SK-N-SH (cell line): ENCODE measurements around the gene PGLYRP4. TPM values are rescaled to one million over a fixed set of nuclear protein-coding genes. Genes with fewer than 3 reads are reported as not detected.

ENCODE experiments used
- CTCF ChIA-PET: fragments of 300-600, 350-600 bp; formaldehyde crosslinking; extraction: SDS; loops from one replicate; lab custom pipeline; 2021; lab: Yijun Ruan, JAX
- POLR2A ChIA-PET: fragments of 350-600 bp; sonication (Branson Sonifier 250); formaldehyde crosslinking; extraction: SDS; loops from one replicate; lab custom pipeline; 2020; ENCODE audit warnings: antibody characterized with exemption, inconsistent platforms; lab: Yijun Ruan, JAX
- DNase-seq: peaks from one replicate; pipeline ENCODE4 v3.0.0; 2012
- H2AFZ ChIP-seq: fragments of 200-600 bp; sonication (generic); 2 replicates; pipeline ENCODE4 v1.8.1; 2016; ENCODE audit warnings: antibody characterized with exemption, mild to moderate bottlenecking, low read depth
- H3F3A ChIP-seq: fragments of 200-600 bp; sonication (generic); replicated peaks from 2 replicates; pipeline ENCODE3; 2016; ENCODE audit warnings: antibody characterized with exemption, mild to moderate bottlenecking; ENCODE audit not compliant: insufficient read depth
- H3K27ac ChIP-seq, 2 experiments: fragments of 200-500 bp in 1 of 2; fragments of 200-600 bp in 1 of 2; sonication (Bioruptor generic) in 1 of 2; sonication (generic), shearing (Covaris generic) in 1 of 2; 2 replicates each; pipeline versions ENCODE4 v1.5.1 to v1.6.1; 2014 to 2016; ENCODE audit warnings: low read depth in 2 of 2, inconsistent platforms in 1 of 2, low read length in 1 of 2, mild to moderate bottlenecking in 1 of 2, mixed read lengths in 1 of 2
- H3K27me3 ChIP-seq: fragments of 200-600 bp; sonication (generic), shearing (Covaris generic); 2 replicates; pipeline ENCODE4 v1.6.1; 2016; ENCODE audit warnings: mixed run types; ENCODE audit not compliant: insufficient read depth
- H3K36me3 ChIP-seq, 2 experiments: fragments of 200-500 bp in 1 of 2; fragments of 200-600 bp in 1 of 2; sonication (Bioruptor generic) in 1 of 2; sonication (generic) in 1 of 2; replicated peaks in 1 of 2; 2 replicates each; pipeline versions ENCODE3 to v1.5.1; 2014 to 2016; ENCODE audit warnings: low read length in 1 of 2, mild to moderate bottlenecking in 1 of 2; ENCODE audit not compliant: insufficient read depth in 2 of 2, control insufficient read depth in 1 of 2
- H3K4me1 ChIP-seq, 2 experiments: fragments of 200-500 bp in 1 of 2; fragments of 200-600 bp in 1 of 2; sonication (Bioruptor generic) in 1 of 2; sonication (generic), shearing (Covaris generic) in 1 of 2; 2 replicates each; pipeline versions ENCODE4 v1.5.1 to v1.6.1; 2014 to 2016; ENCODE audit warnings: low read depth in 1 of 2, low read length in 1 of 2, mixed run types in 1 of 2; ENCODE audit not compliant: insufficient read depth in 2 of 2, control insufficient read depth in 1 of 2
- H3K4me2 ChIP-seq: fragments of 200-600 bp; sonication (generic), shearing (Covaris generic); 2 replicates; pipeline ENCODE4 v1.6.1; 2017; ENCODE audit warnings: mixed run types
- H3K4me3 ChIP-seq, 2 experiments: fragments of 200-500 bp in 1 of 2; fragments of 200-600 bp in 1 of 2; sonication (Bioruptor generic) in 1 of 2; sonication (generic), shearing (Covaris generic) in 1 of 2; 2 replicates each; pipeline versions ENCODE4 v1.5.1 to v1.8.1; 2014 to 2016; ENCODE audit warnings: low read depth in 2 of 2, inconsistent platforms in 1 of 2, low read length in 1 of 2, mild to moderate bottlenecking in 1 of 2, mixed read lengths in 1 of 2, moderate library complexity in 1 of 2
- H3K79me2 ChIP-seq: fragments of 200-600 bp; sonication (generic); 2 replicates; pipeline ENCODE4 v1.8.1; 2017; ENCODE audit warnings: mild to moderate bottlenecking; ENCODE audit not compliant: insufficient read depth
- H3K9ac ChIP-seq: fragments of 200-600 bp; sonication (generic); 2 replicates; pipeline ENCODE4 v1.6.1; 2017; ENCODE audit warnings: mixed run types
- H3K9me2 ChIP-seq: fragments of 200-600 bp; sonication (generic); 2 replicates; pipeline ENCODE4 v1.6.1; 2017; ENCODE audit warnings: mixed run types
- H3K9me3 ChIP-seq: fragments of 200-600 bp; sonication (generic); 2 replicates; pipeline ENCODE4 v1.6.1; 2017; ENCODE audit warnings: mixed run types, mild to moderate bottlenecking, moderate library complexity
- H4K20me1 ChIP-seq: fragments of 200-600 bp; sonication (generic); 2 replicates; pipeline ENCODE4 v1.6.1; 2017; ENCODE audit warnings: mild to moderate bottlenecking, mixed run types; ENCODE audit not compliant: insufficient read depth
- ELF1 ChIP-seq: IDR thresholded peaks from 2 replicates; pipeline ENCODE4 v1.4.0; 2012
- EP300 ChIP-seq, 2 experiments: IDR thresholded peaks; 2 replicates each; pipeline versions ENCODE4 v1.4.0 to v1.6.1; 2012; ENCODE audit warnings: borderline replicate concordance in 1 of 2, low read depth in 1 of 2, low read length in 1 of 2
- EZH2phosphoT487 ChIP-seq: fragments of 200-600 bp; sonication (generic); IDR thresholded peaks from 2 replicates; pipeline ENCODE4 v1.6.1; 2017; ENCODE audit warnings: low read depth, mixed run types, mild to moderate bottlenecking, antibody characterized with exemption, moderate library complexity, borderline replicate concordance
- FOSL2 ChIP-seq: IDR thresholded peaks from 2 replicates; pipeline ENCODE4 v1.4.0; 2012; ENCODE audit warnings: low read depth, mild to moderate bottlenecking, moderate library complexity, borderline replicate concordance
- FOXM1 ChIP-seq: IDR thresholded peaks from 2 replicates; pipeline ENCODE4 v1.4.0; 2012; ENCODE audit warnings: low read depth, mild to moderate bottlenecking
- GABPA ChIP-seq: IDR thresholded peaks from 2 replicates; pipeline ENCODE4 v1.4.0; 2012; ENCODE audit warnings: low read depth, mild to moderate bottlenecking
- GATA2 ChIP-seq: sonication (generic); formaldehyde crosslinking; IDR thresholded peaks from 2 replicates; pipeline ENCODE4 v1.5.0; 2020; ENCODE audit warnings: mild to moderate bottlenecking, missing genetic modification reagents
- JUND ChIP-seq: IDR thresholded peaks from 2 replicates; pipeline ENCODE4 v1.4.0; 2012
- MEF2A ChIP-seq: IDR thresholded peaks from 2 replicates; pipeline ENCODE4 v1.4.0; 2012; ENCODE audit warnings: low read depth, borderline replicate concordance
- MXI1 ChIP-seq: IDR thresholded peaks from 2 replicates; pipeline ENCODE4 v1.6.1; 2012; ENCODE audit warnings: mild to moderate bottlenecking, low read depth, low read length, improper control_type of control experiment
- NRF1 ChIP-seq: IDR thresholded peaks from 2 replicates; pipeline ENCODE4 v1.6.1; 2012; ENCODE audit warnings: low read depth, mild to moderate bottlenecking, low read length
- POLR2AphosphoS5 ChIP-seq: IDR thresholded peaks from 2 replicates; pipeline ENCODE4 v1.6.1; 2012; ENCODE audit warnings: low read depth, low read length
- RAD21 ChIP-seq: IDR thresholded peaks from 2 replicates; pipeline ENCODE4 v1.6.1; 2012; ENCODE audit warnings: mild to moderate bottlenecking, low read length
- RFX5 ChIP-seq: IDR thresholded peaks from 2 replicates; pipeline ENCODE4 v1.6.1; 2012; ENCODE audit warnings: mild to moderate bottlenecking, improper control_type of control experiment, low read length
- TCF12 ChIP-seq: IDR thresholded peaks from 2 replicates; pipeline ENCODE4 v1.4.0; 2012
- TEAD4 ChIP-seq: IDR thresholded peaks from 2 replicates; pipeline ENCODE4 v1.4.0; 2012; ENCODE audit warnings: mild to moderate bottlenecking, borderline replicate concordance; ENCODE audit not compliant: insufficient read depth
- WGBS: methylation state at CpG from one replicate; pipeline ENCODE4 v1.1.6; 2017; ENCODE audit warnings: low lambda C conversion rate; 5-methylcytosine and 5-hydroxymethylcytosine counted together
- polyA plus RNA-seq, 3 experiments: library from polyadenylated mRNA; depleted of rRNA; stranded (reverse); fragments of >200 nt; gene quantifications; 2 replicates each; pipeline ENCODE4 v1.2.3, GENCODE V29; 2012
- TF ChIP-seq, protein P1 (sequence below): IDR thresholded peaks from 2 replicates; pipeline ENCODE4 v1.4.0; 2012; ENCODE audit warnings: low read depth, borderline replicate concordance
- TF ChIP-seq, protein P2 (sequence below): IDR thresholded peaks from 2 replicates; pipeline ENCODE4 v1.4.0; 2012; ENCODE audit warnings: low read depth, borderline replicate concordance
- TF ChIP-seq, protein P3 (sequence below): IDR thresholded peaks from 2 replicates; pipeline ENCODE4 v1.4.0; 2012; ENCODE audit warnings: low read depth
- TF ChIP-seq, protein P4 (sequence below): fragments of 150-350 bp; IDR thresholded peaks from 2 replicates; pipeline ENCODE4 v1.6.1; 2017; ENCODE audit warnings: antibody characterized with exemption, low read length, low read depth, borderline replicate concordance
- TF ChIP-seq, protein P5 (sequence below): IDR thresholded peaks from 2 replicates; pipeline ENCODE4; 2012

The PGLYRP4 gene
- polyA plus RNA-seq, 1 of the 3 experiments (the other 2 are of a cell fraction) = not detected

DNA sequence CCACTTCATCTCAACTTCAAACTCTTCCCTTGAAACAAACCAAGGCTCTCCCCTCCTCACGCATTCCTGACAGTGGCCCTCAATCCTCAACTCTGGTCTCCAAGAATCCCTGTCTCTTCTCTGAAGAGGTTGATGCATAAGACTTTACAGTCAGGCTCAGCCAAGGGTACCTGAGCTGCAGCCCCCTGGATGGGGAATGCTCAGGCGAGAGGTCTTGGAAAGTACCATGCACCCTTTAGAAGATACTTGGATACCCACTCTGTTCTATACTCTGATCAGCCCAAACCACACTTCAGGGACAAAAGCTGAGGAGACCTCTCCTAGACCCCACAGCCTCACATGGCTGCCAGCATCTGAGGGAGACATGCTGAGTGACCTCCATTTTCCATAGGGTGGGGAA is 35.4 kb downstream of the PGLYRP4 start:
- 2% methylated on average over 2 of the region's 2 CpGs for WGBS
- POLR2A ChIA-PET = no interaction called here

DNA sequence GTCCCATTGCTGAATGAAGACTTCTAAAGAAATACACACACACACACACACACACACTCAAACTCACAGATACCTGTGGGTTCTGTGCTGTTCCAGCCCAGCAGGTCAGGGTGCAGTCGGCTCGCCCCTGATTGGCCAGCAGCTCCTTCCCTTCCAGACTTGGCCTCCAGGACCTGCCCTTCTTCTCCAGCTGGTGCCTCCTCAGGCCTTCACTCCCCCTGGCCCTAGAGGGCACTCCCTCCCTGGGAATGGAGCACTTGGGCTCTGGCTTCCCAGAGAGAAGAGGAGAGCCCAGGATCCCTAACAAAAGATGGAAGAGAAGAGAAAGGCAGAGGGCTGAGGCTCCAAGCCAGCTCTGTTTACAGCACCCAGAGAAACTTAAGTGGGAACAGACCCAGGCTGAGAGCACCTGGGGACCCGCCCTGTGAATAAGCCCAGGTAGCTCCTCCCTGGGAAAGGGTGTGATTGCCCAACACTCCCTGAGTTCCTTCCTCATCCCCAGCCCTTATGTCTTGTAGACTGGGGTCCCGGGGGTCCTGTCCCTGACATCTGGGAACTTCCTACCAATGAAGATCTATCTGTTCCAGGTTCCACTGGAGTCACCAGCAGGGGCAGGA is 36.0 kb downstream of the PGLYRP4 start, which contains the start of gene PGLYRP3:
Gene PGLYRP3 (minus strand): TSS at position 383 of the 617 bp plus-strand sequence. CDS start 2,287 bp downstream, outside the sequence.
- Histone ChIP-seq H3K36me3 (no peaks in the 10 kb centered on the region), H2AFZ (no peak within 1 kb of the TSS), H4K20me1 (no peaks in the 10 kb centered on the region), H3K4me2 (no peak within 1 kb of the TSS), H3F3A (no peaks in the 10 kb centered on the region), H3K4me1 (no peaks in the 10 kb centered on the region), H3K79me2 (no peaks in the 10 kb centered on the region), H3K4me3 (no peak within 1 kb of the TSS), H3K27me3 (peaks cover 18% of the 10 kb centered on the region; the same call in 1 of the 2 replicates), H3K27ac (no peak within 1 kb of the TSS), H3K9ac (no peak within 1 kb of the TSS), H3K9me2 (no peaks in the 10 kb centered on the region), H3K9me3 (no peaks in the 10 kb centered on the region)
- 0% methylated on average over 4 of the region's 4 CpGs for WGBS
- ChIA-PET POLR2A (no interaction called here), CTCF (no interaction called here)
- DNase-seq = no peak
- TF ChIP-seq TEAD4 (no peak), MEF2A (no peak), GATA2 (no peak), TCF12 (no peak), MXI1 (no peak), ELF1 (no peak), JUND (no peak), POLR2AphosphoS5 (no peak), GABPA (no peak), FOXM1 (no peak), RFX5 (no peak), NRF1 (no peak), EZH2phosphoT487 (no peak), RAD21 (no peak), FOSL2 (no peak)
- TF ChIP-seq, protein P1, sequence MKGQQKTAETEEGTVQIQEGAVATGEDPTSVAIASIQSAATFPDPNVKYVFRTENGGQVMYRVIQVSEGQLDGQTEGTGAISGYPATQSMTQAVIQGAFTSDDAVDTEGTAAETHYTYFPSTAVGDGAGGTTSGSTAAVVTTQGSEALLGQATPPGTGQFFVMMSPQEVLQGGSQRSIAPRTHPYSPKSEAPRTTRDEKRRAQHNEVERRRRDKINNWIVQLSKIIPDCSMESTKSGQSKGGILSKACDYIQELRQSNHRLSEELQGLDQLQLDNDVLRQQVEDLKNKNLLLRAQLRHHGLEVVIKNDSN = no peak
- TF ChIP-seq, protein P2, sequence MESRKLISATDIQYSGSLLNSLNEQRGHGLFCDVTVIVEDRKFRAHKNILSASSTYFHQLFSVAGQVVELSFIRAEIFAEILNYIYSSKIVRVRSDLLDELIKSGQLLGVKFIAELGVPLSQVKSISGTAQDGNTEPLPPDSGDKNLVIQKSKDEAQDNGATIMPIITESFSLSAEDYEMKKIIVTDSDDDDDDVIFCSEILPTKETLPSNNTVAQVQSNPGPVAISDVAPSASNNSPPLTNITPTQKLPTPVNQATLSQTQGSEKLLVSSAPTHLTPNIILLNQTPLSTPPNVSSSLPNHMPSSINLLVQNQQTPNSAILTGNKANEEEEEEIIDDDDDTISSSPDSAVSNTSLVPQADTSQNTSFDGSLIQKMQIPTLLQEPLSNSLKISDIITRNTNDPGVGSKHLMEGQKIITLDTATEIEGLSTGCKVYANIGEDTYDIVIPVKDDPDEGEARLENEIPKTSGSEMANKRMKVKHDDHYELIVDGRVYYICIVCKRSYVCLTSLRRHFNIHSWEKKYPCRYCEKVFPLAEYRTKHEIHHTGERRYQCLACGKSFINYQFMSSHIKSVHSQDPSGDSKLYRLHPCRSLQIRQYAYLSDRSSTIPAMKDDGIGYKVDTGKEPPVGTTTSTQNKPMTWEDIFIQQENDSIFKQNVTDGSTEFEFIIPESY = no peak
- TF ChIP-seq, protein P3, sequence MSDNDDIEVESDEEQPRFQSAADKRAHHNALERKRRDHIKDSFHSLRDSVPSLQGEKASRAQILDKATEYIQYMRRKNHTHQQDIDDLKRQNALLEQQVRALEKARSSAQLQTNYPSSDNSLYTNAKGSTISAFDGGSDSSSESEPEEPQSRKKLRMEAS = no peak
- TF ChIP-seq, protein P4, sequence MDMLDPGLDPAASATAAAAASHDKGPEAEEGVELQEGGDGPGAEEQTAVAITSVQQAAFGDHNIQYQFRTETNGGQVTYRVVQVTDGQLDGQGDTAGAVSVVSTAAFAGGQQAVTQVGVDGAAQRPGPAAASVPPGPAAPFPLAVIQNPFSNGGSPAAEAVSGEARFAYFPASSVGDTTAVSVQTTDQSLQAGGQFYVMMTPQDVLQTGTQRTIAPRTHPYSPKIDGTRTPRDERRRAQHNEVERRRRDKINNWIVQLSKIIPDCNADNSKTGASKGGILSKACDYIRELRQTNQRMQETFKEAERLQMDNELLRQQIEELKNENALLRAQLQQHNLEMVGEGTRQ = no peak

More for the DNA sequence above, 35.4 kb downstream of the PGLYRP4 start:
- Histone ChIP-seq H3K79me2 (no peaks in the 10 kb centered on the region), H3K9ac (no peak overlapping the region), H2AFZ (no peak overlapping the region), H4K20me1 (no peaks in the 10 kb centered on the region), H3K4me3 (no peak overlapping the region), H3K9me3 (no peaks in the 10 kb centered on the region), H3F3A (no peaks in the 10 kb centered on the region), H3K9me2 (no peaks in the 10 kb centered on the region), H3K27me3 (peaks cover 12% of the 10 kb centered on the region; the same call in 1 of the 2 replicates), H3K4me1 (no peaks in the 10 kb centered on the region), H3K36me3 (no peaks in the 10 kb centered on the region), H3K27ac (no peak overlapping the region), H3K4me2 (no peak overlapping the region)
- no peak for DNase-seq
- TF ChIP-seq EP300 (IDR thresholded peaks at IDR 0.05; ENCODE audit: borderline replicate concordance in 1 of 2, low read depth in 1 of 2, low read length in 1 of 2) = no peak
- TF ChIP-seq, protein P5, sequence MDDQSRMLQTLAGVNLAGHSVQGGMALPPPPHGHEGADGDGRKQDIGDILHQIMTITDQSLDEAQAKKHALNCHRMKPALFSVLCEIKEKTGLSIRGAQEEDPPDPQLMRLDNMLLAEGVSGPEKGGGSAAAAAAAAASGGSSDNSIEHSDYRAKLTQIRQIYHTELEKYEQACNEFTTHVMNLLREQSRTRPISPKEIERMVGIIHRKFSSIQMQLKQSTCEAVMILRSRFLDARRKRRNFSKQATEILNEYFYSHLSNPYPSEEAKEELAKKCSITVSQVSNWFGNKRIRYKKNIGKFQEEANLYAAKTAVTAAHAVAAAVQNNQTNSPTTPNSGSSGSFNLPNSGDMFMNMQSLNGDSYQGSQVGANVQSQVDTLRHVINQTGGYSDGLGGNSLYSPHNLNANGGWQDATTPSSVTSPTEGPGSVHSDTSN = no peak
- TF ChIP-seq MEF2A = no peak
- no peak for TF ChIP-seq GATA2
- TF ChIP-seq RAD21 = no peak
- no peak for TF ChIP-seq MXI1
- TF ChIP-seq, protein P3 = no peak
- TF ChIP-seq ELF1 = no peak
- CTCF ChIA-PET = interaction anchor here (1.0 kb wide), 1 partner anchor 39 kb away, joined by 3 read pairs; no protein-coding TSS in a partner anchor
